SK-N-SH (cell line): Measurements from ENCODE around the gene COL4A2. TPM values are rescaled to one million over a fixed set of nuclear protein-coding genes. Genes with fewer than 3 reads are reported as not detected.

ENCODE experiments used
- CTCF ChIA-PET: fragments of 300-600, 350-600 bp; formaldehyde crosslinking; extraction: SDS; loops from one replicate; lab custom pipeline; 2021; lab: Yijun Ruan, JAX
- POLR2A ChIA-PET: fragments of 350-600 bp; sonication (Branson Sonifier 250); formaldehyde crosslinking; extraction: SDS; loops from one replicate; lab custom pipeline; 2020; ENCODE audit warnings: antibody characterized with exemption, inconsistent platforms; lab: Yijun Ruan, JAX
- DNase-seq: peaks from one replicate; pipeline ENCODE4 v3.0.0; 2012
- H2AFZ ChIP-seq: fragments of 200-600 bp; sonication (generic); 2 replicates; pipeline ENCODE4 v1.8.1; 2016; ENCODE audit warnings: antibody characterized with exemption, mild to moderate bottlenecking, low read depth
- H3F3A ChIP-seq: fragments of 200-600 bp; sonication (generic); replicated peaks from 2 replicates; pipeline ENCODE3; 2016; ENCODE audit warnings: antibody characterized with exemption, mild to moderate bottlenecking; ENCODE audit not compliant: insufficient read depth
- H3K27ac ChIP-seq, 2 experiments: fragments of 200-500 bp in 1 of 2; fragments of 200-600 bp in 1 of 2; sonication (Bioruptor generic) in 1 of 2; sonication (generic), shearing (Covaris generic) in 1 of 2; 2 replicates each; pipeline versions ENCODE4 v1.5.1 to v1.6.1; 2014 to 2016; ENCODE audit warnings: low read depth in 2 of 2, inconsistent platforms in 1 of 2, low read length in 1 of 2, mild to moderate bottlenecking in 1 of 2, mixed read lengths in 1 of 2
- H3K27me3 ChIP-seq: fragments of 200-600 bp; sonication (generic), shearing (Covaris generic); 2 replicates; pipeline ENCODE4 v1.6.1; 2016; ENCODE audit warnings: mixed run types; ENCODE audit not compliant: insufficient read depth
- H3K36me3 ChIP-seq, 2 experiments: fragments of 200-500 bp in 1 of 2; fragments of 200-600 bp in 1 of 2; sonication (Bioruptor generic) in 1 of 2; sonication (generic) in 1 of 2; replicated peaks in 1 of 2; 2 replicates each; pipeline versions ENCODE3 to v1.5.1; 2014 to 2016; ENCODE audit warnings: low read length in 1 of 2, mild to moderate bottlenecking in 1 of 2; ENCODE audit not compliant: insufficient read depth in 2 of 2, control insufficient read depth in 1 of 2
- H3K4me1 ChIP-seq, 2 experiments: fragments of 200-500 bp in 1 of 2; fragments of 200-600 bp in 1 of 2; sonication (Bioruptor generic) in 1 of 2; sonication (generic), shearing (Covaris generic) in 1 of 2; 2 replicates each; pipeline versions ENCODE4 v1.5.1 to v1.6.1; 2014 to 2016; ENCODE audit warnings: low read depth in 1 of 2, low read length in 1 of 2, mixed run types in 1 of 2; ENCODE audit not compliant: insufficient read depth in 2 of 2, control insufficient read depth in 1 of 2
- H3K4me2 ChIP-seq: fragments of 200-600 bp; sonication (generic), shearing (Covaris generic); 2 replicates; pipeline ENCODE4 v1.6.1; 2017; ENCODE audit warnings: mixed run types
- H3K4me3 ChIP-seq, 2 experiments: fragments of 200-500 bp in 1 of 2; fragments of 200-600 bp in 1 of 2; sonication (Bioruptor generic) in 1 of 2; sonication (generic), shearing (Covaris generic) in 1 of 2; 2 replicates each; pipeline versions ENCODE4 v1.5.1 to v1.8.1; 2014 to 2016; ENCODE audit warnings: low read depth in 2 of 2, inconsistent platforms in 1 of 2, low read length in 1 of 2, mild to moderate bottlenecking in 1 of 2, mixed read lengths in 1 of 2, moderate library complexity in 1 of 2
- H3K79me2 ChIP-seq: fragments of 200-600 bp; sonication (generic); 2 replicates; pipeline ENCODE4 v1.8.1; 2017; ENCODE audit warnings: mild to moderate bottlenecking; ENCODE audit not compliant: insufficient read depth
- H3K9ac ChIP-seq: fragments of 200-600 bp; sonication (generic); 2 replicates; pipeline ENCODE4 v1.6.1; 2017; ENCODE audit warnings: mixed run types
- H3K9me2 ChIP-seq: fragments of 200-600 bp; sonication (generic); 2 replicates; pipeline ENCODE4 v1.6.1; 2017; ENCODE audit warnings: mixed run types
- H3K9me3 ChIP-seq: fragments of 200-600 bp; sonication (generic); 2 replicates; pipeline ENCODE4 v1.6.1; 2017; ENCODE audit warnings: mixed run types, mild to moderate bottlenecking, moderate library complexity
- H4K20me1 ChIP-seq: fragments of 200-600 bp; sonication (generic); 2 replicates; pipeline ENCODE4 v1.6.1; 2017; ENCODE audit warnings: mild to moderate bottlenecking, mixed run types; ENCODE audit not compliant: insufficient read depth
- CHD2 ChIP-seq: fragments of 150-350 bp; IDR thresholded peaks from 2 replicates; pipeline ENCODE4 v1.6.1; 2018; ENCODE audit warnings: low read length; ENCODE audit not compliant: partially characterized antibody
- EZH2phosphoT487 ChIP-seq: fragments of 200-600 bp; sonication (generic); IDR thresholded peaks from 2 replicates; pipeline ENCODE4 v1.6.1; 2017; ENCODE audit warnings: low read depth, mixed run types, mild to moderate bottlenecking, antibody characterized with exemption, moderate library complexity, borderline replicate concordance
- FOSL2 ChIP-seq: IDR thresholded peaks from 2 replicates; pipeline ENCODE4 v1.4.0; 2012; ENCODE audit warnings: low read depth, mild to moderate bottlenecking, moderate library complexity, borderline replicate concordance
- FOXJ3 ChIP-seq: sonication (generic); formaldehyde crosslinking; IDR thresholded peaks from 2 replicates; pipeline ENCODE4 v1.5.1; 2020; ENCODE audit warnings: mild to moderate bottlenecking, missing genetic modification reagents
- IRF3 ChIP-seq: fragments of 150-350 bp; IDR thresholded peaks from 2 replicates; pipeline ENCODE4 v1.6.1; 2016; ENCODE audit warnings: mild to moderate bottlenecking, low read depth, low read length
- JUND ChIP-seq: IDR thresholded peaks from 2 replicates; pipeline ENCODE4 v1.4.0; 2012
- MXI1 ChIP-seq: IDR thresholded peaks from 2 replicates; pipeline ENCODE4 v1.6.1; 2012; ENCODE audit warnings: mild to moderate bottlenecking, low read depth, low read length, improper control_type of control experiment
- NRF1 ChIP-seq: IDR thresholded peaks from 2 replicates; pipeline ENCODE4 v1.6.1; 2012; ENCODE audit warnings: low read depth, mild to moderate bottlenecking, low read length
- RCOR1 ChIP-seq: fragments of 150-350 bp; IDR thresholded peaks from 2 replicates; pipeline ENCODE4 v1.6.1; 2017; ENCODE audit warnings: antibody characterized with exemption, low read length
- RFX5 ChIP-seq: IDR thresholded peaks from 2 replicates; pipeline ENCODE4 v1.6.1; 2012; ENCODE audit warnings: mild to moderate bottlenecking, improper control_type of control experiment, low read length
- TAF1 ChIP-seq: IDR thresholded peaks from 2 replicates; pipeline ENCODE4 v1.6.1; 2012; ENCODE audit warnings: low read depth, mild to moderate bottlenecking, low read length, moderate library complexity, borderline replicate concordance
- TCF12 ChIP-seq: IDR thresholded peaks from 2 replicates; pipeline ENCODE4 v1.4.0; 2012
- USF1 ChIP-seq: IDR thresholded peaks from 2 replicates; pipeline ENCODE4 v1.4.0; 2012; ENCODE audit warnings: low read depth, borderline replicate concordance
- ZBTB33 ChIP-seq: IDR thresholded peaks from 2 replicates; pipeline ENCODE4 v1.4.0; 2012; ENCODE audit warnings: low read depth, borderline replicate concordance
- WGBS: methylation state at CpG from one replicate; pipeline ENCODE4 v1.1.6; 2017; ENCODE audit warnings: low lambda C conversion rate; 5-methylcytosine and 5-hydroxymethylcytosine counted together
- polyA plus RNA-seq, 3 experiments: library from polyadenylated mRNA; depleted of rRNA; stranded (reverse); fragments of >200 nt; gene quantifications; 2 replicates each; pipeline ENCODE4 v1.2.3, GENCODE V29; 2012

COL4A2 gene
- polyA plus RNA-seq, 1 of the 3 experiments (the other 2 are of a cell fraction) = 137 TPM

GRCh38 chr13:110465696-110466095 is 158.6 kb downstream of the COL4A2 start:
- 87% methylated on average over 9 of the region's 9 CpGs for WGBS
- Histone ChIP-seq H3K4me3 (no peak overlapping the region), H3K9ac (no peak overlapping the region), H3F3A (no peaks in the 10 kb centered on the region), H3K36me3 (peaks cover 7 to 20% of the 10 kb centered on the region in 2 experiments), H3K4me1 (peaks cover 0 to 16% of the 10 kb centered on the region in 2 experiments; a peak in 1 of 4 replicates), H2AFZ (no peak overlapping the region), H3K9me2 (no peaks in the 10 kb centered on the region), H3K4me2 (no peak overlapping the region), H4K20me1 (no peaks in the 10 kb centered on the region), H3K27ac (no peak overlapping the region)
- CTCF ChIA-PET = interaction anchor here (1.9 kb wide), 1 partner anchor 10 kb away, joined by 9 read pairs; no protein-coding TSS in a partner anchor
- POLR2A ChIA-PET = no interaction called here
- TF ChIP-seq RFX5 (no peak), ZBTB33 (no peak), EZH2phosphoT487 (no peak), NRF1 (no peak)
- TF ChIP-seq, all 33 proteins: peak for 0
- no peaks in the 10 kb centered on the region for H3K27me3 ChIP-seq
- no peaks in the 10 kb centered on the region for H3K9me3 ChIP-seq
- no peaks in the 10 kb centered on the region for H3K79me2 ChIP-seq
- no peak for DNase-seq

- no peaks in the 10 kb centered on the region for H3K27me3 ChIP-seq
- no peak overlapping the region for H3K4me2 ChIP-seq
- 83% methylated on average over 6 of the region's 6 CpGs for WGBS
- no peak overlapping the region; a peak in 1 of 4 replicates for H3K27ac ChIP-seq
- no peak overlapping the region for H3K4me3 ChIP-seq
- CTCF ChIA-PET = no interaction called here
- no peaks in the 10 kb centered on the region for H3K79me2 ChIP-seq
- no peak overlapping the region for H3K9ac ChIP-seq
- H3K4me1 ChIP-seq = peaks cover 0 to 22% of the 10 kb centered on the region in 2 experiments; a peak in 2 of 4 replicates
- POLR2A ChIA-PET = no interaction called here
- H3K9me3 ChIP-seq = no peaks in the 10 kb centered on the region
- no peak overlapping the region for H2AFZ ChIP-seq
- no peaks in the 10 kb centered on the region for H3F3A ChIP-seq
- no peaks in the 10 kb centered on the region for H4K20me1 ChIP-seq
- no peak for DNase-seq
- peaks cover 7 to 26% of the 10 kb centered on the region in 2 experiments for H3K36me3 ChIP-seq
- TF ChIP-seq JUND (no peak), TAF1 (no peak), MXI1 (no peak), CHD2 (no peak), FOXJ3 (CRISPR knock-in tag) (no peak), EZH2phosphoT487 (no peak), RCOR1 (no peak), TCF12 (no peak), USF1 (no peak), FOSL2 (no peak), NRF1 (no peak), IRF3 (no peak)
- H3K9me2 ChIP-seq = no peaks in the 10 kb centered on the region
Measured at GRCh38 chr13:110466266-110466915, 159.3 kb downstream of the COL4A2 start.
